Muscle of arm (tissue), 12 donors: ENCODE measurements around the gene ACOT7. TPM values are rescaled to one million over a fixed set of nuclear protein-coding genes. Genes with fewer than 3 reads are reported as not detected.

Source experiments
- DNase-seq: peaks from one replicate; pipeline ENCODE4 v3.0.0-alpha.2; 2013
- polyA plus RNA-seq, 12 donors: library from polyadenylated mRNA; unstranded; fragments of 120-200 nt; gene quantifications; one replicate each; pipeline ENCODE4 v1.2.1, GENCODE V29; 2013; ENCODE audit not compliant: insufficient read length in 12 of 12

ACOT7 gene
- polyA plus RNA-seq, 12 donors, result 12.8 to 21.3 (median 15.5) TPM; not detected in 1

- DNase-seq, result no peak
Observed at GRCh38 chr1:6347641-6348487, 45.7 kb downstream of the ACOT7 start.

- DNase-seq, result no peak
Observed at GRCh38 chr1:6345460-6345859, 48.1 kb downstream of the ACOT7 start.

GRCh38 chr1:6345009-6345408, 48.6 kb downstream of the ACOT7 start:
- DNase-seq, result no peak

GRCh38 chr1:6343506-6344405, 49.8 kb downstream of the ACOT7 start:
- peak; percentile 65 for DNase-seq

GRCh38 chr1:6342056-6342455, 51.5 kb downstream of the ACOT7 start:
- no peak for DNase-seq

- DNase-seq, result no peak
Observed at GRCh38 chr1:6338695-6339094, 54.9 kb downstream of the ACOT7 start.

- no peak for DNase-seq
Observed at GRCh38 chr1:6336776-6337622, 56.6 kb downstream of the ACOT7 start.

GRCh38 chr1:6334261-6334993, 59.1 kb downstream of the ACOT7 start:
- no peak for DNase-seq

- DNase-seq, result no peak
Observed at GRCh38 chr1:6332821-6333220, 60.7 kb downstream of the ACOT7 start.

- DNase-seq, result no peak
Observed at GRCh38 chr1:6331543-6332273, 61.9 kb downstream of the ACOT7 start.

- peak; percentile 51 for DNase-seq
Observed at GRCh38 chr1:6330410-6330911, 63.1 kb downstream of the ACOT7 start.

- DNase-seq, result peak; percentile 65
Observed at GRCh38 chr1:6329851-6330250, 63.7 kb downstream of the ACOT7 start.

GRCh38 chr1:6329396-6329795, 64.2 kb downstream of the ACOT7 start:
- no peak for DNase-seq

- no peak for DNase-seq
Observed at GRCh38 chr1:6328696-6329095, 64.9 kb downstream of the ACOT7 start.

- no peak for DNase-seq
Observed at GRCh38 chr1:6328091-6328490, 65.5 kb downstream of the ACOT7 start.

GRCh38 chr1:6325482-6325881, 68.1 kb downstream of the ACOT7 start:
- no peak for DNase-seq

GRCh38 chr1:6322161-6322560, 71.4 kb downstream of the ACOT7 start:
- no peak for DNase-seq

GRCh38 chr1:6321205-6321604, 72.4 kb downstream of the ACOT7 start:
- no peak for DNase-seq

GRCh38 chr1:6317098-6317760, 76.3 kb downstream of the ACOT7 start:
- DNase-seq, result no peak
